Stimulated activated CD4-positive, alpha-beta T cell treated with anti-CD3 and anti-CD28 coated beads, Interleukin-2, amount 100 ng/mL, for 24 hours (primary cell): Measurements from ENCODE around the gene ELAC2.
A peak's percentile ranks its signal among the peaks of the same experiment; 100 is the strongest.

Experiments
- DNase-seq, 2 donors: peaks; one replicate each; pipeline ENCODE4 v3.0.0-alpha.2; 2020

The ELAC2 gene

GRCh38 chr17:13014801-13015200 is 3.0 kb downstream of the ELAC2 start:
- no peak for DNase-seq

DNA sequence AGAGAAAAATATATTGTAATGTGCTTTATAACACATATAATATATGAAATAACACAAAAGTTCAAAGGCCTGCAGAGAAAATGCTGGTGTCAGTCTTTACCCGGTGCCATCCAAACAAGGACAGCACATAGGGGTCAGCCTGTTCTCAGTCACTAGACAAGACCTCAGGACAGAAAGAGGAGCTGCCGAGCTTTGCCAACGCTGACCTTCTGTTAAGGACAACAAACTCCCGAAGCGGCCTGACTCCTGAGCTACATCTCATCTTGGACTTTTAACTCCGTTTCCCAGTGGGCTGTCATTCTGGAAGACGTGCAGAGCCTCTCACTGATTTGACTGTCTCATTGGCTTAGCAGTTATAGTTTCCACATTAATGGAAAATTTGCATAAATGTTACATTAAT is 6.9 kb downstream of the ELAC2 start:
- DNase-seq: no peak

DNA sequence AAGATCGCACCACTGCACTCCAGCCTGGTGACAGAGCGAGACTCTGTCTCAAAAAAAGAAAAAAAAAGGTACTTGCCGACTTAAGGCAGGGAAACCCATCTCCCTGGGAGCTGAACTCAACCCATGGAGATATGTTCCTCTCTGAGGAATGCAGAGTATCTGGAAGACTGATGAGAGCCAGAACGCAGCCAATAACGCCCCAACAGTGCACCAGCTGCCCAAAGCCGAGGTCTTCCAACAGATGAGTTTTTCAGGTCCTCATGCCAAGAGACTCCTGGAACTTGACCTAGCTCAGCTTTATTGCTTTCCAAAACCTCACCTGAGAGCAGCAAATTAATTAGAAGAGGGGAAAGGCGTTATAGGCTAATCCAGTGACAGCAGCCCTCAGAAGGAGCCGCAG is 9.4 kb downstream of the ELAC2 start:
- no peak for DNase-seq

DNA sequence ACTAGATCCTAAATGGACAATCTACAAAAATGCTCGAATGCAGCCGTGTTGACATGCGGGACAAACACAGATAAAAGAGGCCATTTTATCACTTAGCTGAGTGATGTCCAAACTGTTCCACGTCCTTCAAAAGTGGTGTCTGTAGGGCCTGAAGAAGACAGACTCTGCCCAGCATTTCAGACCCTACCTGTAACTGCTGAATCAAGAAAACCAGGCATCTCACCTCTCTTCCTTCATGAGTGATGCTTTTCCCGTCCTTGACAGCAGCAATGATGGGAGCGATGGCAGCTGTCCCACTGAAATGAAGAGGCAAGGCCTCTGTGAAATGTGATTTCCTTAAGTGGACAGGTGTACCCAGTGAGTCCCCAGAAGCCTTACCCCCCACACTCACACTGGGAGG is 12.3 kb downstream of the ELAC2 start:
- DNase-seq: no peak

GRCh38 chr17:13004336-13004735 is 13.5 kb downstream of the ELAC2 start:
- no peak for DNase-seq

DNA sequence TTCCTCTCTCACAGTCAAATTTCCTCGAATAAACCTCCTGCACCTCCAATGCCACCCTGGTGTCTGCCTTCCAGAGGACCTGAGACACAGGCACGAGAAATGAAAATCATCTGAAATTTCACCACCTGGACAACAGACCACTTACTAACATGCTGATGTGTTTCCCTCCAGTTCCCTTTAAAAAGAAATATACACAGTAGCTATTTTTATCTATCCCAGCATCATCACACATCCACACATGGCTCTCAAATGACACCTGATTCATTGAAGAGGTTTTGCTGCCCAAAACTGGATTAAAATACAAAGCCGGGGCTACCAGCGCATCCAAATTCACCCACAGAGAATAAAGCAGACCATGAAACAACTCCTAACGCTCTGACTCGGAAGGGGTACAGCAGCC is 13.9 kb downstream of the ELAC2 start:
- no peak for DNase-seq

- DNase-seq: no peak
Observed at GRCh38 chr17:13003454-13003851, 14.4 kb downstream of the ELAC2 start.

DNA sequence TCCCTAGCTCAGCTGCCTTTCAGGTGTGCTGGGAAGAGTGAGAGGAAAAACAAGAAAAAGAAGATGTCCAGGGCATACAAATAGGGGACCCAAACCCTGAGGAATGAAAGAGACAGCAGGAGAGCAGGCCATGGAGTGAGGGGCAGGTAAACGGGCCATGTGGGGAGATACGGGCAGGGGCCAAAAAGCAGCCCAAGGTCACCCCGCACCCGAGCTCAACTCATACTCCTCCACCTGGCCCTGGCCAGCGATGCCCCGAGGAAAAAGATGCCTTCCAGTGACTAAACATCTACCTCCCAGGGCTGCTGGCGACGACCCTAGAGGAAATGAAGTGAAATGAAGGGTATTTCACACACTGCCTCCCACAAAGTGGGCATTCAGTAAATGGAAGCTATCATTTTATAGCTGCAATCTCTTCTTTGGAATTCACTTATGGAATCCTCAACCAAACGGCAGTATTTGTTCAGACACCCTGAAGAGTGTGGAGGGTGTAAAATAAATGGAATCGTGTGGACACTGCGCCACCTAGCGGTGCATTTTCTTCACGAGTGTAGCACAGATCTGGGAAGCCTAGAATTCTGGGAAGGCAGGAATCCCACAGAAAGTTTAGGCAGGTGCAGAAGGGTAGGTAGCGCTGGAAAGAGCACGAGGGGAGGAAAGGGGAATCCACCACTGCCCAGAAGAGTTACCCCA is 14.9 kb downstream of the ELAC2 start:
- peak; percentile 57 to 64 for DNase-seq

GRCh38 chr17:13001991-13002615 is 15.7 kb downstream of the ELAC2 start:
- no peak for DNase-seq

DNA sequence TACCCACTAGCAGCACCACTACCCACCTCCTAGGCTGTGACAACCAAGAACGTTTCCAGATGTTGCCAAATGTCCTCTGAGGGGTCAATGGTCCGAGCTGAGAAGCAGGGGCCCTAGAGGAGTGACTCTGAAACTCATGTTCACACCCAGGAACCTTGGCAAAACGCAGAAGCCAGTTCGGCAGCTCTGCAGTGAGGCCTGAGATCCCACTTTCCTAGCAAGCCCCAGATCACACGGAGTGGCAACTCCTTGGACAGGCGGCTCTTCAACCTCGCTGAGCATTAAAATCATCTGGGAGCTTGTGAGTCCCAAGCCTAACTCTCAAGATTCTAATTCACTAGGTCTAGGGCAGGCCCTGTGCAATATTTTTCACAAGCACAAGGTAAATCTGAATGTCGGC is 17.3 kb downstream of the ELAC2 start:
- no peak for DNase-seq

DNA sequence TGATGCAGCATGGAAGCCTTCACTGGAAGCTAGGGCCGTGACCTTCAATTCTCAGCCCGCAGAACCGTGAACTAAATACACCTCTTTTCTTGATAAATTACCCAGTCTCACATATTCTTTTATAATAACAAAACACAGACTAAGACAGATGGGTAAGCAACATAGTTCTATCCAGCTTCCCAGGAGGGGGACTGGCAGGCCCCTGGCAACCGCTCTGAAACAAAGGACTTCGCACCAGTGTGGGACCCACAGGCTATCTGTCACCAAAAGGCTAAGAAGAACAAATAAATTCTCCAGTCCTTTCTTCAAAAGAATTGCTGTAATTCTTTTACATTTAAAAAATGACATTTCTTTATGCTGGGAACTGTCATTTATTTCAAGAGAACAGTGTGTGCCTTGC is 19.0 kb downstream of the ELAC2 start:
- no peak for DNase-seq

DNA sequence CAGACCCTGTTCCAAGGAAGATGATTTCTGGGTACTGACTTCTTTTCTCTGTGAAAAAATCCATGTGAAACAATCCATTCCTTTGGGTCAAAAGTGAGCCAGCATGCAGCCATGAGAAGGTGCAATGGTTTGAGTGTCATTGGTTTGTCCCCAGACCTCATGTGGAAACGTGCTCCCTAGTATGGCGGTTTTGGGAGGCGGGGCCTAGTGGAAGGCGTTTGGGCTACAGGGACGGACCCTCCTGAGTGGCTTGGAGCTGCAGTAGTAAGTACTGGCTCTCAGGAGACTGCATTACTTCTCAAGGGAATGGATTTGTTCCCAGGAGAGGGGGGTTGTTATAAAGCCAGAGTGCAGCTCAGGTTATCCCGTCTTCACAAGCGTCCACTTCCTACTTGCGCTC is 19.4 kb downstream of the ELAC2 start:
- no peak for DNase-seq

- no peak for DNase-seq
Observed at GRCh38 chr17:12996941-12997340, 20.9 kb downstream of the ELAC2 start.

DNA sequence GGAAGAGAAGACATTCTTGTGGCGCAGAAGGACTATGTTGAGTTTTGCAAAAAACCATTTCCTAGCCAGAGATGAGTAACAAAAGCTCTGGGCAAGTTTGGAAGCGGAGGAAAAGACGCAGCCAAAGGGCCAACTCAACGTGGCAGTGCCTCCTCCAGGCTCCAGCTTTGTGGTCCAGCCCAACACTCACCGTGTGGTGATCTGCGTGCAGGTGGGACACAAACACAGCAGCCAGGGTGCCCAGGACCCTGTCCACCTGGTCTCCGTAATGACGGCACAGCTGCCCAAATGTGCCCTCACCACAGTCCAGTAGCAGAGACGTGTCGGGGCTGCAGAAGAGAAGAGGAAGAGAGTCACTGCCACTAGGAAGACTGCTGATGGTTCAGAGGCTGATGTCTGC is 21.5 kb downstream of the ELAC2 start:
- DNase-seq: no peak

GRCh38 chr17:12995896-12996295 is 21.9 kb downstream of the ELAC2 start:
- DNase-seq: no peak

- no peak for DNase-seq
Observed at GRCh38 chr17:12995106-12995895, 22.5 kb downstream of the ELAC2 start.

DNA sequence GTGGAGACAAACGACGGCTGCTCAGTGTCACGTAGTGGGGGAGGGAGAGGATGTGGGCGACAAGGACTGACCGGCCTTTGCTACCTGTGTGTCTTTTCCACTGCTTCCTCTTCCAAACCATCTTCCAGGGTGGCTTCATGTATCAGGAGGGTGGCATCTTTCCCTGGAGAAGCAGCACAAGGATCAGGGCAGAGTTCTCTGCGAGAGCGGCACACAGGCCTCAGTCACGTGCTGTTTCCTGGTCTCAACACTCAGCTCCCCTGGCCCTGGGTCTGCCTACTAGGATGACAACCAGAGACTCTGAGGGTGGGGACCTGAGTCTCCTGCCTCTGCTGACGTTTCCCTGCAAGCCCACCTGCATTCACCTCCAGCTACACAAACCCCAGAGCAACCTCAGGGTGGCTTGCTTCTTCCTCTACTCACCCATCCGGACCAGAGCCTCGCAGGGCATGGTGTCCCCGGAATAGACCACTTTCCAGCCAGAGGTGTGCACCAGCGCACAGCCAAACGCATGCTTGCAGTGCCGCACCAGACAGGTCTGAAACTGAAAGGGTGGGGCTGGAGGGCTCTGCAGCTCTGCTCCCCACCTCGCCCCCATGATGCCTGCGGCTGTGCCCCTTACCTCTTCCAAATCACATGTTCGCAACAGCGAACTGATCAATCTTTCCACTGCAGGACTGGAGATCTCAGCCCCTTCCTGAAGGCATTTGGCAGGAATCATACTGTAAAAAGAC is 23.3 kb downstream of the ELAC2 start:
- DNase-seq: no peak

DNA sequence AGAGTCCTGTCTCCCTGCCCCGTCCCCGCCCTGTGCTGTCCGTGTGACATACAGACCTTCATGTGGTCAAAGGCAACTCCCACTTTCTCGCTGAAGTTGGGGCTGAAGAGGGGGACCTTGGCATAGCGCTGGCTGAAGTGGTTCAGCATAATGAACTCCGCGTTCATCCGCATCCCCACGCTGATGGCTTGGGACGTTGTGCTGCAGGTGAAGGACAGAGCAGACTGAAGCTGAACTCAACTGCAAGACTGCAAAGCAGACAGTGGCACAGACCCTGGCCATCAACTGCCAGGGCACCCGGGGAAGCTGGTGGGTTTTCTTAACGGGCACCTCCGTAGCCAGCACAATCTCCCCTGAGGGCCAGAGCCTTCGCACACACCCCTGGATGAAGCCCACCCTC is 24.2 kb downstream of the ELAC2 start:
- no peak for DNase-seq

GRCh38 chr17:12992676-12993075 is 25.2 kb downstream of the ELAC2 start:
- no peak for DNase-seq

- DNase-seq: no peak
Observed at GRCh38 chr17:12990926-12991325, 26.9 kb downstream of the ELAC2 start.

- DNase-seq: no peak
Observed at GRCh38 chr17:12990041-12990808, 27.6 kb downstream of the ELAC2 start.

- DNase-seq: no peak
Observed at GRCh38 chr17:12987120-12987519, 30.7 kb downstream of the ELAC2 start.
